Adrenal gland (tissue), 12 donors: ENCODE results near the gene RTP5. TPM values are rescaled to one million over a fixed set of nuclear protein-coding genes. Genes with fewer than 3 reads are reported as not detected.

Experiments
- DNase-seq, 7 donors: peaks; one replicate each; pipeline ENCODE4 v3.0.0-alpha.2; 2019 to 2020
- H3K27ac ChIP-seq, 5 donors: fragments of 200-600 bp; sonication (generic) in 4 of 5; 1 replicate in 3 of 5; 2 replicates in 2 of 5; pipeline versions ENCODE4 v1.5.1 to v1.8.0; 2016 to 2020; ENCODE audit warnings: mild to moderate bottlenecking in 1 of 5
- H3K27me3 ChIP-seq: fragments of 200-600 bp; 2 replicates; pipeline ENCODE4 v1.8.0; 2021
- H3K36me3 ChIP-seq, 2 donors: fragments of 200-600 bp; replicated peaks in 1 of 2; 1 replicate in 1 of 2; 2 replicates in 1 of 2; pipeline versions ENCODE4 v1.5.1 to v1.8.0; 2018 to 2022
- H3K4me1 ChIP-seq, 2 donors: fragments of 200-600 bp; replicated peaks in 1 of 2; 1 replicate in 1 of 2; 2 replicates in 1 of 2; pipeline versions ENCODE4 v1.5.1 to v1.8.0; 2018 to 2021
- H3K4me3 ChIP-seq, 4 donors: fragments of 200-600 bp; sonication (generic) in 3 of 4; one replicate each; pipeline ENCODE4 v1.5.1; 2016 to 2018
- H3K9me3 ChIP-seq, 3 donors: fragments of 200-600 bp; sonication (generic) in 1 of 3; replicated peaks in 1 of 3; 1 replicate in 2 of 3; 2 replicates in 1 of 3; pipeline versions ENCODE4 v1.5.1 to v1.8.0; 2016 to 2021
- POLR2A ChIP-seq, 2 donors: fragments of 450-650 bp; IDR thresholded peaks; one replicate each; pipeline ENCODE4 v1.6.1; 2017; ENCODE audit warnings: antibody characterized with exemption in 2 of 2, mild to moderate bottlenecking in 2 of 2, moderate library complexity in 1 of 2
- WGBS, 4 donors: extraction: QIAGEN DNeasy Blood & Tissue Kit in 2 of 4; methylation state at CpG; one replicate each; pipeline versions ENCODE4 v1.1.5 to v1.1.7; 2013 to 2017; 5-methylcytosine and 5-hydroxymethylcytosine counted together
- intact Hi-C, 2 donors: fragments of 100-400 bp; cut with DNase I; formaldehyde crosslinking; loops; one replicate each; pipeline versions ENCODE4 v1.14.1 to v1.15.0; 2022 to 2023
- polyA plus RNA-seq, 3 donors: library from polyadenylated mRNA; stranded (reverse); fragments of 200-250 nt in 2 of 3; fragments of 350-450 nt in 1 of 3; fragmentation: Illumina TruSeq in 1 of 3; extraction: RNeasy Lipid Tissue Mini Kit (QIAGEN cat#74804) in 1 of 3; gene quantifications; one replicate each; pipeline ENCODE4 v1.2.3, GENCODE V29; 2013 to 2014
- total RNA-seq, 9 donors: library from RNA; depleted of rRNA in 4 of 9; stranded (reverse); fragments of >200 nt in 4 of 9; fragments of 120-200 nt in 1 of 9; fragmentation: NEBNext Ultra II Directional in 1 of 9; extraction: Animal tissue kit (Norgen Biotek cat#: 25700) in 1 of 9; gene quantifications; one replicate each; pipeline versions ENCODE4 v1.1.0 to v1.2.4, GENCODE V29; 2013 to 2023
- TF ChIP-seq, protein P1 (sequence below), 6 experiments: fragments of 450-650 bp in 4 of 6; fragments of 200-600 bp in 2 of 6; sonication (generic) in 1 of 6; IDR thresholded peaks; 1 replicate in 5 of 6; 2 replicates in 1 of 6; pipeline versions ENCODE4 v1.5.1 to v1.8.0; 2016 to 2021; ENCODE audit warnings: antibody characterized with exemption in 6 of 6, mild to moderate bottlenecking in 2 of 6, moderate library complexity in 1 of 6
- donor health status: healthy with polysubstance abuse.
- donor health status: Bipolar disorder and iron deficiency.
- donor health status: DM: yes; HTN: yes; CAD: no.
- donor health status: DM: no; HTN: no; CAD: no.
- donor health status: DM: no; HTN: no; CAD: no.
- donor health status: DM: yes; HTN: yes; CAD: no.

Gene RTP5
- total and polyA plus RNA-seq, 12 donors, result 0.07 to 0.56 (median 0.11) TPM; not detected in 9

DNA sequence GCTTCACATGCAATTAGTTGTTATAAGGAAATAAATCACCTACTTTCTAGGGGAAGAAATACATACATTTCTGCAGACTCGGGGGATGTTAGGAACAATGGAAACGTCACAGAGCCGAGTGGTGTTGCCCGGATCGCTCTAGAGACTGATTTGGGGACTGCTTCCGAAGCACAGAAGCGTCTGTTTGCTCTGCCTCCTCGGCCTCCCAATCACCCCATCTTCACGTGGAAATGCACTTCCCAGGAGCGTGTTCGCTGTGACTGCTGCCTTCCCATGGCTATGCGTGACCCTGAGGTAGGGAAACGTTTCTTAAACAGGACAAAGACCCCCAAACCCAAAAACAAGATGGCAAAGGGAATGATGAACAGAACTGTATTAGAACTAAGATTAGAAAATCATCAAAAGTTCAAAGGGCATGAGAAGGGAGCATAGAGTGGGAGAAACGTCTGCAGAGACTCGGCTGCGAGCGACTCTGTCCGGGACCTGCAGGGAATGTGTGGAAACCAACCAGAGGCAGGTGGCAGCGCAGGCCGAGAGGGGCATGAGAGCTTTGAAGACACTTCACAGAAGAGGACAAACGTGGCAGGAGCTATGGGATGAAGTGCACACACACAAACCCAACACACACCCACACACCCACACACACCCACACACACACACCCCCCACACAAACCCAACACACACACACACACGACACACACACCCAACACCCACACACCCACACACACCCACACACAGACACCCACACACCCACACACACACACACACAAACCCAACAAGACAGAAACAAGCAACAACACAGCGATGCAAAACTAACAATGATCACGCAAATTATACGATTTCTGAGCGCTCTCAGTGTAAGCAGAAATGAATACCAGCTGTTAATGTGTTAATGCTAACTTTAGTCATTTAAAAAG is 41.3 kb downstream of the RTP5 start:
- Histone ChIP-seq H3K27ac (no peak overlapping the region), H3K9me3 (peaks cover 0 to 4% (median 0%) of the 10 kb centered on the region in 3 donors), H3K4me3 (no peak overlapping the region), H3K27me3 (no peaks in the 10 kb centered on the region), H3K4me1 (no peaks in the 10 kb centered on the region), H3K36me3 (no peaks in the 10 kb centered on the region)
- no peak for DNase-seq
- intact Hi-C loops, result no loop called here
- WGBS, 4 donors, result 92 to 94% (median 93%) methylated on average over 26 of the region's 26 CpGs
- TF ChIP-seq, protein P1, sequence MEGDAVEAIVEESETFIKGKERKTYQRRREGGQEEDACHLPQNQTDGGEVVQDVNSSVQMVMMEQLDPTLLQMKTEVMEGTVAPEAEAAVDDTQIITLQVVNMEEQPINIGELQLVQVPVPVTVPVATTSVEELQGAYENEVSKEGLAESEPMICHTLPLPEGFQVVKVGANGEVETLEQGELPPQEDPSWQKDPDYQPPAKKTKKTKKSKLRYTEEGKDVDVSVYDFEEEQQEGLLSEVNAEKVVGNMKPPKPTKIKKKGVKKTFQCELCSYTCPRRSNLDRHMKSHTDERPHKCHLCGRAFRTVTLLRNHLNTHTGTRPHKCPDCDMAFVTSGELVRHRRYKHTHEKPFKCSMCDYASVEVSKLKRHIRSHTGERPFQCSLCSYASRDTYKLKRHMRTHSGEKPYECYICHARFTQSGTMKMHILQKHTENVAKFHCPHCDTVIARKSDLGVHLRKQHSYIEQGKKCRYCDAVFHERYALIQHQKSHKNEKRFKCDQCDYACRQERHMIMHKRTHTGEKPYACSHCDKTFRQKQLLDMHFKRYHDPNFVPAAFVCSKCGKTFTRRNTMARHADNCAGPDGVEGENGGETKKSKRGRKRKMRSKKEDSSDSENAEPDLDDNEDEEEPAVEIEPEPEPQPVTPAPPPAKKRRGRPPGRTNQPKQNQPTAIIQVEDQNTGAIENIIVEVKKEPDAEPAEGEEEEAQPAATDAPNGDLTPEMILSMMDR (IDR thresholded peaks at IDR 0.05), result no peak
- no peak for TF ChIP-seq POLR2A (IDR thresholded peaks at IDR 0.05)

DNA sequence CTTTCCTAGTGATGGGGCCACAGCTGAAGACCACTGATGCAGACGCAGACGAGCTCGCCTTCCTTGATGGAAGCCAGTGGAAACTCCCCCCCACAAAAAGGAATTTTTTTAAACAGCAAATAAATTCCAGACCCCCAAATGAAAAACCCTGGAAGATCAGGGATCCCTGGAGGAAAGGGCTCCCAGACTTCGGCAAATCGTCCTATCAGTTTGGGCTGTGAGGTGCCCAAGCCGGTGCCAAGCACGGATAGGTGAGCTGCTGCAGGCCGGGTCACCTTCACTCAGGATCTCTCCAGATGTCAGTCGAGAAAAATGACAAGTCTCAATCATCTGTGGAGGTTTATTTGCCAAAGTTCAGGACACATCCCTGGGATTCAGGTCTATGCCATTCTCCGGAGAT is 42.0 kb downstream of the RTP5 start:
- no peak for DNase-seq
- Histone ChIP-seq H3K4me3 (no peak overlapping the region), H3K27me3 (no peaks in the 10 kb centered on the region), H3K9me3 (peaks cover 0 to 4% (median 0%) of the 10 kb centered on the region in 3 donors), H3K36me3 (no peaks in the 10 kb centered on the region), H3K4me1 (no peaks in the 10 kb centered on the region), H3K27ac (no peak overlapping the region)
- WGBS, 4 donors, result 85 to 96% (median 93%) methylated on average over 10 of the region's 10 CpGs
- no peak for TF ChIP-seq POLR2A (IDR thresholded peaks at IDR 0.05)
- TF ChIP-seq, protein P1 (IDR thresholded peaks at IDR 0.05), result no peak
- intact Hi-C loops, result no loop called here

DNA sequence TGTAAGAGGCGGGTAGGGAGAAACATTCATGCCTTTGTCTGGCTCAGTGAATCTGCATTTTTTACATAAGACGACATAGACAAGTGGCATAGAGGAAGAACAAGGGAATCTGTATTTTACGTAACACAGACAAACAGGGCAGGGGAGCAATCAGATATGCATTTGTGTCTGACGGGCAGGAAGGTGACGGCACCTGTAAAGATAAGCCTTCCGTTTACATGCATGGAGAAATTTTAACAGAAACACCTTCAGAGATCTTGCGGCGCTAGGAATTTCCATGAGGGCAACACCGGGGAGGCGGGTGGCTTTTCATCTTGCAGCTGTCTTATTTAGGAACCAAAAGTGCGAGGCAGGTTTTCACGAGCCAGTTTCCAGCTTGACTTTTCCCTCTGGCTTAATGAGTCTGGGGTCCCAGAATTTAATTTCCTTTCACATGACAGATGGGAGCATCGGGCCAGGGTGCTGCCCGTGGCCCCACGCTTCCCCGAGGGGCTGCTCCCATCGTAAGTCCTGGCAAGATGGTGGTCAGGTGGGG is 42.6 kb downstream of the RTP5 start:
- Histone ChIP-seq H3K9me3 (peaks cover 0 to 4% (median 0%) of the 10 kb centered on the region in 3 donors), H3K36me3 (no peaks in the 10 kb centered on the region), H3K4me3 (no peak overlapping the region), H3K27ac (no peak overlapping the region), H3K4me1 (no peaks in the 10 kb centered on the region), H3K27me3 (no peaks in the 10 kb centered on the region)
- DNase-seq, result no peak
- 83 to 95% (median 93%) methylated on average over 17 of the region's 17 CpGs for WGBS, 4 donors
- TF ChIP-seq POLR2A (IDR thresholded peaks at IDR 0.05), result no peak
- TF ChIP-seq, protein P1 (IDR thresholded peaks at IDR 0.05), result no peak
- intact Hi-C loops, result no loop called here

DNA sequence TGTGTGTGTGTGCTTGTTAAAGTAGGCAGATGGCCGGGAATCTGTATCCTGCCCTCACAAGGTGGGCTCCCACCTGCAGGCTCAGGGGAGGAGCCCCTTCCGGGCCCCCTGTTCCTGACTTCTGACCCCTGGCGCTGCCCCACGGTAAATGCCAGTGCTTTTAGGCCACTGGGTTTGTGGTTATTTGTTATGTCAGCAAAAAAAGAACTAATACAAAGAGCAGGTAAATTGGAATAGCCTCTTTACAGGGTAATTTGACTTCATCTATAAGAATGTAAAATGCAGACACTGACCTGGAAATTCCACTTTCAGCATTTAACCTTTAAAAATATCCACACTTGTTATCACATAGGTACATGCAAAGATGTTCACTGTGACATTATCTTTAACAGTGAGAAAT is 44.2 kb downstream of the RTP5 start:
- intact Hi-C loops, result no loop called here
- Histone ChIP-seq H3K27ac (no peak overlapping the region), H3K36me3 (no peaks in the 10 kb centered on the region), H3K4me3 (no peak overlapping the region), H3K27me3 (no peaks in the 10 kb centered on the region), H3K9me3 (peaks cover 0 to 4% (median 0%) of the 10 kb centered on the region in 3 donors), H3K4me1 (no peaks in the 10 kb centered on the region)
- DNase-seq, result no peak
- 94 to 98% (median 95%) methylated on average over 4 of the region's 4 CpGs for WGBS, 4 donors
- no peak for TF ChIP-seq POLR2A (IDR thresholded peaks at IDR 0.05)
- TF ChIP-seq, protein P1 (IDR thresholded peaks at IDR 0.05), result no peak
